CD4-positive, alpha-beta T cell treated with Interleukin-6 for 4 hours (primary cell): ENCODE data around the gene DNA2.
"Not testable (repeated sequence)": the region's sequence is repeated elsewhere in the genome, so short reads cannot be mapped to it uniquely, and the experiment has no call there.

Experiments
- DNase-seq: peaks from one replicate; pipeline ENCODE4 v3.0.0-alpha.2; 2020; ENCODE audit warnings: mixed read lengths

Gene DNA2, protein sequence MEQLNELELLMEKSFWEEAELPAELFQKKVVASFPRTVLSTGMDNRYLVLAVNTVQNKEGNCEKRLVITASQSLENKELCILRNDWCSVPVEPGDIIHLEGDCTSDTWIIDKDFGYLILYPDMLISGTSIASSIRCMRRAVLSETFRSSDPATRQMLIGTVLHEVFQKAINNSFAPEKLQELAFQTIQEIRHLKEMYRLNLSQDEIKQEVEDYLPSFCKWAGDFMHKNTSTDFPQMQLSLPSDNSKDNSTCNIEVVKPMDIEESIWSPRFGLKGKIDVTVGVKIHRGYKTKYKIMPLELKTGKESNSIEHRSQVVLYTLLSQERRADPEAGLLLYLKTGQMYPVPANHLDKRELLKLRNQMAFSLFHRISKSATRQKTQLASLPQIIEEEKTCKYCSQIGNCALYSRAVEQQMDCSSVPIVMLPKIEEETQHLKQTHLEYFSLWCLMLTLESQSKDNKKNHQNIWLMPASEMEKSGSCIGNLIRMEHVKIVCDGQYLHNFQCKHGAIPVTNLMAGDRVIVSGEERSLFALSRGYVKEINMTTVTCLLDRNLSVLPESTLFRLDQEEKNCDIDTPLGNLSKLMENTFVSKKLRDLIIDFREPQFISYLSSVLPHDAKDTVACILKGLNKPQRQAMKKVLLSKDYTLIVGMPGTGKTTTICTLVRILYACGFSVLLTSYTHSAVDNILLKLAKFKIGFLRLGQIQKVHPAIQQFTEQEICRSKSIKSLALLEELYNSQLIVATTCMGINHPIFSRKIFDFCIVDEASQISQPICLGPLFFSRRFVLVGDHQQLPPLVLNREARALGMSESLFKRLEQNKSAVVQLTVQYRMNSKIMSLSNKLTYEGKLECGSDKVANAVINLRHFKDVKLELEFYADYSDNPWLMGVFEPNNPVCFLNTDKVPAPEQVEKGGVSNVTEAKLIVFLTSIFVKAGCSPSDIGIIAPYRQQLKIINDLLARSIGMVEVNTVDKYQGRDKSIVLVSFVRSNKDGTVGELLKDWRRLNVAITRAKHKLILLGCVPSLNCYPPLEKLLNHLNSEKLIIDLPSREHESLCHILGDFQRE

GRCh38 chr10:68471586-68472408, at the start of gene DNA2:
DNA2 (minus strand) TSS chr10:68471973; CDS start chr10:68471864, 109 bp downstream.
- DNase-seq: peak; percentile 81

DNA sequence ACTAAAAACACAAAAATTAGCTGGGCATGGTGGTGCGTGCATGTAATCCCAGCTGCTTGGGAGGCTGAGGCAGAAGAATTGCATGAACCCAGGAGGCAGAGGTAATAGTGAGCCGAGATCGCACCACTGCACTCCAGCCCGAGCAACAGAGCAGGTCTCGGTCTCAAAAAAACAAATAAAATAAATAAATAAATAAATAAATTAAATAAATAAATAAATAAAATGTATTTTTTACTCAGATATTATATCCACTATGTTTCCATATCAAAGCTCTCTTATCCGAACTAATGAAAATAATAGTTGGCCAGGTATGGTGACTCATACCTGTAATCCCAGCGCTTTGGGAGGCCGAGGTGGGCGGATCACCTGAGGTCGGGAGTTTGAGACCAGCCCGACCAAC, 46.8 kb upstream of the DNA2 start:
- not testable (repeated sequence) for DNase-seq

- DNase-seq: no peak
Measured at GRCh38 chr10:68517188-68517587, 45.4 kb upstream of the DNA2 start.

GRCh38 chr10:68516766-68517165, 45.0 kb upstream of the DNA2 start:
- DNase-seq: no peak

DNA sequence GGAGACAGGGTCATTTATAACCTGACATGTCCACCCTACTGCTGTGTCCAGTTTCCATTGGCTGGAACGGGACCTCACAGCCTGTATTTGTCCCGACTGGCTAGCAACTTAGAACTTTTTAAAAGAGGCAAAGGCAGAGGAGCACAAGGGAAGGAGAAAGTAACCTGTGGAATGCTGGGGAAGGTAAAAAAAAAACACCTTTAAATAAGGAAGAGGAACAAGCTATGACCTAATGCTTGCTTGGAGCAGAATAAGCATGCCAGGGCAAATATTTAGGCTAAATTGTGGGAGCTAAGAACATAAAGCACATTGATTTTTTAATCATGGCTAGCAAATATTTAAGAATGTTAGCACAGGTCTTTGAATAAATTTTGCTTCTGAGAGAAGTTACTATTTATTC, 44.4 kb upstream of the DNA2 start:
- DNase-seq: not testable (repeated sequence)

- no peak for DNase-seq
Measured at GRCh38 chr10:68508090-68508489, 36.3 kb upstream of the DNA2 start.

GRCh38 chr10:68506411-68506810, 34.6 kb upstream of the DNA2 start:
- no peak for DNase-seq

- no peak for DNase-seq
Measured at GRCh38 chr10:68502846-68503245, 31.1 kb upstream of the DNA2 start.

GRCh38 chr10:68501691-68502090, 29.9 kb upstream of the DNA2 start:
- no peak for DNase-seq

GRCh38 chr10:68499544-68499943, 27.8 kb upstream of the DNA2 start:
- DNase-seq: no peak

GRCh38 chr10:68496072-68496471, 24.3 kb upstream of the DNA2 start:
- DNase-seq: no peak

GRCh38 chr10:68492118-68492517, 20.3 kb upstream of the DNA2 start:
- DNase-seq: no peak

GRCh38 chr10:68489919-68490318, 18.1 kb upstream of the DNA2 start:
- no peak for DNase-seq

GRCh38 chr10:68474021-68474420, 2.2 kb upstream of the DNA2 start:
- DNase-seq: no peak

GRCh38 chr10:68471063-68471585, 649 bp downstream of the DNA2 start:
- no peak for DNase-seq

- no peak for DNase-seq
Measured at GRCh38 chr10:68470300-68470699, 1.5 kb downstream of the DNA2 start.

- DNase-seq: no peak
Measured at GRCh38 chr10:68469838-68470237, 1.9 kb downstream of the DNA2 start.

DNA sequence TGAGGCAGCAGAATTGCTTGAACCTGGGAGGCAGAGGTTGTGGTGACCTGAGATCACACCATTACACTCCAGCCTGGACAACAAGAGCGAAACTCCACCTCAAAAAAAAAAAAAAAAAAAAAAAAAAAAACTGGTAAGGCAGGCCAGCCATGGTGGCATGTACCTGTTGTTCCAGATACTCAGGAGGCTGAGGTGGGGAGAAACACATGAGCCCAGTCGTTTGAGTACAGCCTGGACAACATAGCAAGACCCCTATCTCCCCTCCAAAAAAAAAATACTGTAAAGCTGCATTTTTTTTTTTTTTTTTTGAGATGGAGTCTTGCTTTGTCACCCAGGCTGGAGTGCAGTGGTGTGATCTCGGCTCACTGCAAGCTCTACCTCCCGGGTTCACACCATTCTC, 7.0 kb downstream of the DNA2 start:
- not testable (repeated sequence) for DNase-seq

DNA sequence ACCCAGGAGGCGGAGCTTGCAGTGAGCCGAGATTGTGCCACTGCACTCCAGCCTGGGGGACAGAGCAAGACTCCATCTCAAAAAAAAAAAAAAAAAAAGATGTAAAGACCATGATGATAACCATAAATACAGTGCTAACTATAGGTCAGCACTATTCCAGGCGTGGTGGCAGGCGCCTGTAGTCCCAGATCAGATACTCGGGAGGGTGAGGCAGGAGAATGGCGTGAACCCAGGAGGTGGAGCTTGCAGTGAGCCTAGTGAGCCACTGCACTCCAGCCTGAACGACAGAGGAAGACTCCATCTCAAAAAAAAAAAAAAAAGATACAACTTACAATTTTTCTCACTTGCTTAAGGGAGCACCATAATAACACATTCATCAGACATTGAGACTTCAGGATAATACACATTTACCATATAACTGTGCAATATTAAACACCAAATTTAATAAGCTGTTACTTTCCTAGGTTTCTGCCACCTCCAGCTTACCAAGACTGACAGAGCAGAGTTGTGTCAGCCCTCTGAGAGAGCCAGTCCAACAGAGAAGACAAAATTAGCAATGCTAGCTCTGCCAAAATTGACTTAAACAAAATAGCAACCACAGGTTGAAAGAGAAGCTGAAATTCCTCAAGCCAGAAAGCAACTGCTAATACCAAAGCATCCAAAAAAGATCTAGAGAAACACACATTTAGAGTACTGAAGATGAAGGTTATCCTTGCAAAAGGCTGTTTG, 8.2 kb downstream of the DNA2 start:
- no peak for DNase-seq

- no peak for DNase-seq
Measured at GRCh38 chr10:68462536-68462935, 9.2 kb downstream of the DNA2 start.

DNA sequence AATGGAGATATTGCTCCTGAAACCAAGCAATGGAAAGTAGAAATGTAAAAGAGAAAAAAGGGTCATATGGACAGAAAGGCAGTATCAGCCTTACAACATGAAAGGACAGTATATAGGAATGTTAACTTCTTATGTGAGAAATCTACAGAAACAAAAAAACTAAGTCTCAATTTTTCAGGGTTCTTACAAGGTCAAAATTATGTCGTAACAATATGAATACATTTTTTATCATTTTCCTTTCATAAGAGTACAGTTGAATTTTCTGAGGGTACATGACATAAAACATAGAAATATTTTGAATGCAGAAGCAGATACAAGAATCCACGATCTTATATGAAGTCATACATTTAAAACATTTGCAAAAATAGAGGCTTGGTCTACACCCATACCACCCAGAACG, 10.7 kb downstream of the DNA2 start:
- DNase-seq: no peak

DNA sequence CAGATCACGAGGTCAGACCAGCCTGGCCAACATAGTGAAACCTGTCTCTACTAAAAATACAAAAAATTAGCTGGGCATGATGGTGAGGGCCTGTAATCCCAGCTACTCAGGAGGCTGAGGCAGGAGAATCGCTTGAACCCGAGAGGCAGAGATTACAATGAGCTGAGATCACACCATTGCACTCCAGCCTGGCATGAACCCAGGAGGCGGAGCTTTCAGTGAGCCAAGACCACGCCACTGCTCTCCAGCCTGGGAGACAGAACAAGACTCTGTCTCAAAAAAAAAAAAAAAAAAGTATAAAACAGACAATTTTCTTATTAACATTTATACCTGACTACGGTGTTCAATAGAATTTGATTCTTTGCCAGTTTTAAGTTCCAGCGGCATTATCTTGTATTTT, 22.1 kb downstream of the DNA2 start:
- DNase-seq: not testable (repeated sequence)
